GM18861 (cell line): ENCODE data around the gene CDC73.

ENCODE experiments used
- ATAC-seq: cut with Tn5 transposase; IDR thresholded peaks from one replicate; pipeline ENCODE4 v1.9.1; 2021; ENCODE audit not compliant: unreplicated experiment

CDC73 gene

GRCh38 chr1:193121616-193122593 is at the start of gene CDC73:
CDC73 (plus strand) TSS chr1:193122031; CDS start chr1:193122201, 170 bp downstream.
- ATAC-seq, result peak; percentile 89

GRCh38 chr1:193077991-193078390 is 43.8 kb upstream of the CDC73 start:
- ATAC-seq, result no peak

GRCh38 chr1:193079187-193079586 is 42.6 kb upstream of the CDC73 start:
- ATAC-seq, result no peak

GRCh38 chr1:193083365-193084088 is 38.3 kb upstream of the CDC73 start:
- ATAC-seq, result peak; percentile 88

- no peak for ATAC-seq
These were observed 36.6 kb upstream of the CDC73 start for GRCh38 chr1:193085263-193085662.

- no peak for ATAC-seq
These were observed 35.5 kb upstream of the CDC73 start for GRCh38 chr1:193086342-193086741.

GRCh38 chr1:193087893-193088292 is 33.9 kb upstream of the CDC73 start:
- ATAC-seq, result no peak

GRCh38 chr1:193090865-193091264 is 31.0 kb upstream of the CDC73 start:
- ATAC-seq, result no peak

GRCh38 chr1:193094112-193094511 is 27.7 kb upstream of the CDC73 start:
- no peak for ATAC-seq

GRCh38 chr1:193102662-193103061 is 19.2 kb upstream of the CDC73 start:
- ATAC-seq, result no peak

GRCh38 chr1:193103759-193104501 is 17.9 kb upstream of the CDC73 start:
- no peak for ATAC-seq

- peak; percentile 35 for ATAC-seq
These were observed 17.3 kb upstream of the CDC73 start for GRCh38 chr1:193104502-193104906.

- peak; percentile 82 for ATAC-seq
These were observed 16.7 kb upstream of the CDC73 start, which contains the start of gene GLRX2 for GRCh38 chr1:193104907-193105820. GLRX2 (minus strand) TSS chr1:193105414; CDS start chr1:193105382, 32 bp downstream.

GRCh38 chr1:193105821-193106177 is 16.0 kb upstream of the CDC73 start:
- no peak for ATAC-seq

- ATAC-seq, result no peak
These were observed 13.4 kb upstream of the CDC73 start for GRCh38 chr1:193108471-193108870.

- ATAC-seq, result no peak
These were observed 12.2 kb upstream of the CDC73 start for GRCh38 chr1:193109619-193110018.

GRCh38 chr1:193110246-193110645 is 11.6 kb upstream of the CDC73 start:
- no peak for ATAC-seq

- no peak for ATAC-seq
These were observed 11.0 kb upstream of the CDC73 start for GRCh38 chr1:193110864-193111263.

- no peak for ATAC-seq
These were observed 10.2 kb upstream of the CDC73 start for GRCh38 chr1:193111641-193112090.
